Thoracic aorta (tissue), 2 donors: Measurements from ENCODE around the gene NDEL1. TPM values are rescaled to one million over a fixed set of nuclear protein-coding genes. Genes with fewer than 3 reads are reported as not detected.

Experiments used
- ATAC-seq: fragments of 150-250 bp; one replicate; pipeline ENCODE4 v1.8.0; 2017; ENCODE audit warnings: low read depth; ENCODE audit not compliant: insufficient number of reproducible peaks, low FRiP score
- DNase-seq: peaks from one replicate; pipeline ENCODE4 v3.0.0-alpha.2; 2020; ENCODE audit warnings: low spot score
- H3K27ac ChIP-seq, 2 donors: fragments of 200-600 bp; sonication (generic); 1 replicate in 1 of 2; 2 replicates in 1 of 2; pipeline ENCODE4 v1.5.1; 2016; ENCODE audit warnings: mild to moderate bottlenecking in 2 of 2, moderate library complexity in 2 of 2
- H3K27me3 ChIP-seq: fragments of 200-600 bp; sonication (generic); replicated peaks from 2 replicates; pipeline ENCODE4 v1.6.0; 2016; ENCODE audit warnings: mild to moderate bottlenecking; ENCODE audit not compliant: insufficient read depth
- H3K36me3 ChIP-seq: fragments of 200-600 bp; sonication (generic); one replicate; pipeline ENCODE4 v1.5.1; 2016
- H3K4me1 ChIP-seq, 2 donors: fragments of 200-600 bp; sonication (generic); 1 replicate in 1 of 2; 2 replicates in 1 of 2; pipeline versions ENCODE4 v1.5.1 to v1.6.0; 2016; ENCODE audit warnings: low read depth in 2 of 2, mild to moderate bottlenecking in 1 of 2; ENCODE audit not compliant: control insufficient read depth in 1 of 2
- H3K4me3 ChIP-seq: fragments of 200-600 bp; sonication (generic); 2 replicates; pipeline ENCODE4 v1.5.1; 2016; ENCODE audit warnings: mild to moderate bottlenecking
- H3K9me3 ChIP-seq: fragments of 200-600 bp; sonication (generic); 2 replicates; pipeline ENCODE4 v1.5.1; 2016
- CTCF ChIP-seq: fragments of 200-600 bp; sonication (generic); IDR thresholded peaks from one replicate; pipeline ENCODE4 v1.5.1; 2019; ENCODE audit warnings: antibody characterized with exemption
- total RNA-seq, 2 donors: library from RNA; depleted of rRNA; stranded (reverse); fragments of >200 nt; gene quantifications; one replicate each; pipeline versions ENCODE4 v1.1.0 to v1.2.3, GENCODE V29; 2016

The NDEL1 gene
- total RNA-seq, 2 donors from 2014 or later, result 110 to 113 TPM

GRCh38 chr17:8421571-8421970, 14.1 kb upstream of the NDEL1 start:
- no peaks in the 10 kb centered on the region for H3K36me3 ChIP-seq
- no peak for DNase-seq
- H3K4me3 ChIP-seq, result no peak overlapping the region
- no peak overlapping the region for H3K27ac ChIP-seq
- no peak for ATAC-seq
- H3K4me1 ChIP-seq, result peaks cover 5 to 14% of the 10 kb centered on the region in 2 donors
- no peak for TF ChIP-seq CTCF
- H3K9me3 ChIP-seq, result no peaks in the 10 kb centered on the region
- no peaks in the 10 kb centered on the region for H3K27me3 ChIP-seq

GRCh38 chr17:8426094-8426720, 9.5 kb upstream of the NDEL1 start:
- ATAC-seq, result no peak

GRCh38 chr17:8426802-8427201, 8.9 kb upstream of the NDEL1 start:
- Histone ChIP-seq H3K4me1 (peaks cover 7 to 15% of the 10 kb centered on the region in 2 donors), H3K9me3 (no peaks in the 10 kb centered on the region), H3K27me3 (no peaks in the 10 kb centered on the region), H3K4me3 (no peak overlapping the region), H3K36me3 (no peaks in the 10 kb centered on the region), H3K27ac (no peak overlapping the region)
- ATAC-seq (no peak), DNase-seq (no peak)
- no peak for TF ChIP-seq CTCF

More at GRCh38 chr17:8426094-8426720, 9.5 kb upstream of the NDEL1 start:
- TF ChIP-seq CTCF, result no peak
- DNase-seq, result no peak
- H3K4me3 ChIP-seq, result no peak overlapping the region
- H3K27ac ChIP-seq, result no peak overlapping the region
- peaks cover 4 to 14% of the 10 kb centered on the region in 2 donors for H3K4me1 ChIP-seq
- H3K27me3 ChIP-seq, result no peaks in the 10 kb centered on the region
- no peaks in the 10 kb centered on the region for H3K9me3 ChIP-seq
- no peaks in the 10 kb centered on the region for H3K36me3 ChIP-seq

DNA sequence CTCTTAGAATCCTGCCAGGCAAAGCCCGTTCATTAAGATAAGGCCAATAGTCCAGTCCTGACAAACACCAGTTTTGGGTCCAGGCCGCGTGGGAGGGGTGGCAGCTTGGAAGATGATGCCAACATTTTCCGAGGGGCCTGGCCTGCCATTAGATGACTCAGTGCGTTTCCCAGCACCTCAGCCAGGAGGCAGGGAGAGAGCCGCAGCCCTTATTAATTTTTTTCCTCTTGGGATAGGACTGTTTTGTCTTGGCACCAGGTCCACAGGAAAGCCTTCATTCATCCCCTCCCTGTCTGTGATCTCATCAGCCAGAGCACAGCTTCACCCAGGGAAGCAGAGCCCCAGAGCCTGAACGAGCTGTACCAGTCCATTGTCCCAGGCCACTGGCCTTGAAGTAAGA, 4.7 kb upstream of the NDEL1 start:
- peak overlapping the region; percentile 80 to 95 for H3K27ac ChIP-seq
- peak; percentile 79 for ATAC-seq

More for the DNA sequence above, 4.7 kb upstream of the NDEL1 start:
- TF ChIP-seq CTCF, result no peak
- Histone ChIP-seq H3K27me3 (no peaks in the 10 kb centered on the region), H3K4me1 (peaks cover 10 to 34% of the 10 kb centered on the region in 2 donors), H3K9me3 (no peaks in the 10 kb centered on the region), H3K4me3 (peak overlapping the region; percentile 25), H3K36me3 (no peaks in the 10 kb centered on the region)
- peak; percentile 85 for DNase-seq
